ENCODE results near the gene ZG16. TPM values are rescaled to one million over a fixed set of nuclear protein-coding genes. Genes with fewer than 3 reads are reported as not detected.

ZG16 gene
- total RNA-seq, 2 experiments from 2014 or later: not detected

Other genes with a start within 250 kb of the ZG16 start
- gene SPN, start 115.0 kb upstream of the ZG16 start, total RNA-seq: 100 to 1,000 TPM; 109 to 114 TPM
- gene QPRT, start 99.1 kb upstream of the ZG16 start, total RNA-seq: 1 to 10 TPM; 8.7 to 9.7 TPM
- 10 to 100 TPM; 25.2 to 26.2 TPM for gene C16orf54, start 32.3 kb upstream of the ZG16 start, total RNA-seq
- gene KIF22, start 12.5 kb downstream of the ZG16 start, total RNA-seq: 100 to 1,000 TPM; 174 to 180 TPM
- gene MAZ, start 28.3 kb downstream of the ZG16 start, total RNA-seq: 100 to 1,000 TPM; 227 to 242 TPM
- gene PRRT2, start 33.9 kb downstream of the ZG16 start, total RNA-seq: 1 to 10 TPM in 1 of 2 experiments, under 1 TPM in 1; 1.00 to 2.6 TPM
- 10 to 100 TPM; 21.9 to 24.0 TPM for gene PAGR1, start 37.9 kb downstream of the ZG16 start, total RNA-seq
- 100 to 1,000 TPM; 149 to 156 TPM for gene MVP, start 42.2 kb downstream of the ZG16 start, total RNA-seq
- gene CDIPT, start 85.0 kb downstream of the ZG16 start, total RNA-seq: 10 to 100 TPM; 39.5 to 43.9 TPM
- under 1 TPM; 0.38 to 0.58 TPM for gene SEZ6L2, start 121.3 kb downstream of the ZG16 start, total RNA-seq
- 1 to 10 TPM; 1.6 to 1.9 TPM for gene ASPHD1, start 122.2 kb downstream of the ZG16 start, total RNA-seq
- 10 to 100 TPM; 36.6 to 37.9 TPM for gene KCTD13, start 148.0 kb downstream of the ZG16 start, total RNA-seq
- gene TMEM219, start 183.8 kb downstream of the ZG16 start, total RNA-seq: 10 to 100 TPM; 57.1 to 64.8 TPM
- gene TAOK2, start 195.6 kb downstream of the ZG16 start, total RNA-seq: 10 to 100 TPM; 27.2 to 28.2 TPM
- 10 to 100 TPM; 40.5 to 40.6 TPM for gene HIRIP3, start 217.4 kb downstream of the ZG16 start, total RNA-seq
- 10 to 100 TPM; 84.1 to 94.0 TPM for gene INO80E, start 218.0 kb downstream of the ZG16 start, total RNA-seq
- gene DOC2A, start 232.8 kb downstream of the ZG16 start, total RNA-seq: under 1 TPM; 0.33 to 0.34 TPM
- not detected for gene C16orf92, start 244.9 kb downstream of the ZG16 start, total RNA-seq